Measurements from ENCODE around the gene FUOM. TPM values are rescaled to one million over a fixed set of nuclear protein-coding genes. Genes with fewer than 3 reads are reported as not detected.

FUOM gene
- total and polyA plus RNA-seq, 9 of the 15 experiments (the other 6 are each of a cell fraction or from before 2014, with no cell fraction given): 1.8 to 96.1 (median 27.0) TPM

DNA sequence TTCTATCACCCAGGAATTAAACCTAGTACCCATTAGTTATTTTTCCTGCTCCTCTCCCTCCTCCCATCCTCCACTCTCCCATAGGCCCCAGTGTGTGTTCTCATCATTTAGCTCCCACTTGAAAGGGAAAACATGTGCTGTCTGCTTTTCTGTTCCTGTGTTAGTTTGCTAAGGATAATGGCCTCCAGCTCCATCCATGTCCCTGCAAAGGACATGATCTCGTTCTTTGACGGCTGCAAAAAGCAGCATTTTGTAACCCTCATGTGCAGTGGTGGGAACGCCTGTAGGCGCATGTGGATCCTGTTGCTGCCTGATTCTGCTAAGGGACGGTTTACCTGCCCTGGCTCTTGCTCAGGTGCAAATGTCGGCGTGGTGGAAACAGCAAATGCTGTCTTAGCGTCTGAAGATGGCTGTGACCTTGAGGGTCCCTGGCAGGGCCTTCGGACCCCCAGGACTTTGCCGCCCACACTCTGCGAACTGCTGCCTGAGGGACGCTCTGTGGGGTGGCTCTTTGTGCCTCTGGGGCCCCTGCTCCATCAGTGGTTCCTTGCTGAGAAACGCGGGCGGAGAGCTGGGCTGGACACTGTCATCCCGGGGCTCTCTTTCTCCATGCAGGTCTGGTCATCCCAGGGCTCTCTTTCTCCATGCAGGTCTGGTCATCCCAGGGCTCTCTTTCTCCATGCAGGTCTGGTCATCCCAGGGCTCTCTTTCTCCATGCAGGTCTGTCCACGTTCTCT is 30.6 kb upstream of the FUOM start:
- TSS peak; percentile 76 for BruUV-seq (replicated peaks)
- TF ChIP-seq CBX3 (IDR thresholded peaks at IDR 0.05; ENCODE audit: borderline replicate concordance in 1 of 2, low read length in 2 of 2): peak in 1 of 2 experiments; percentile 40; a peak in 1 of 3 replicates
- TF ChIP-seq, protein P1, sequence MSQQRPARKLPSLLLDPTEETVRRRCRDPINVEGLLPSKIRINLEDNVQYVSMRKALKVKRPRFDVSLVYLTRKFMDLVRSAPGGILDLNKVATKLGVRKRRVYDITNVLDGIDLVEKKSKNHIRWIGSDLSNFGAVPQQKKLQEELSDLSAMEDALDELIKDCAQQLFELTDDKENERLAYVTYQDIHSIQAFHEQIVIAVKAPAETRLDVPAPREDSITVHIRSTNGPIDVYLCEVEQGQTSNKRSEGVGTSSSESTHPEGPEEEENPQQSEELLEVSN (IDR thresholded peaks at IDR 0.05; ENCODE audit: borderline replicate concordance in 1 of 2, extremely low read depth in 1 of 2, insufficient read depth in 1 of 2, insufficient read length in 1 of 2, low read depth in 1 of 2, low read length in 1 of 2, poor library complexity in 1 of 2, severe bottlenecking in 1 of 2): no peak
- peak; percentile 87 for TF ChIP-seq C11orf30 (IDR thresholded peaks at IDR 0.05; ENCODE audit: low read depth)
- TF ChIP-seq PHF20 (IDR thresholded peaks at IDR 0.05; ENCODE audit: partially characterized antibody): peak; percentile 92
- peak; percentile 49; the same call in 1 of the 2 replicates for TF ChIP-seq DPF2 (IDR thresholded peaks at IDR 0.05)
- no peak for TF ChIP-seq TEAD2 (tag; IDR thresholded peaks at IDR 0.05)
- peak; percentile 43; the same call in 1 of the 2 replicates for TF ChIP-seq CREM (IDR thresholded peaks at IDR 0.05; ENCODE audit: low read depth)
- TF ChIP-seq, protein P2, sequence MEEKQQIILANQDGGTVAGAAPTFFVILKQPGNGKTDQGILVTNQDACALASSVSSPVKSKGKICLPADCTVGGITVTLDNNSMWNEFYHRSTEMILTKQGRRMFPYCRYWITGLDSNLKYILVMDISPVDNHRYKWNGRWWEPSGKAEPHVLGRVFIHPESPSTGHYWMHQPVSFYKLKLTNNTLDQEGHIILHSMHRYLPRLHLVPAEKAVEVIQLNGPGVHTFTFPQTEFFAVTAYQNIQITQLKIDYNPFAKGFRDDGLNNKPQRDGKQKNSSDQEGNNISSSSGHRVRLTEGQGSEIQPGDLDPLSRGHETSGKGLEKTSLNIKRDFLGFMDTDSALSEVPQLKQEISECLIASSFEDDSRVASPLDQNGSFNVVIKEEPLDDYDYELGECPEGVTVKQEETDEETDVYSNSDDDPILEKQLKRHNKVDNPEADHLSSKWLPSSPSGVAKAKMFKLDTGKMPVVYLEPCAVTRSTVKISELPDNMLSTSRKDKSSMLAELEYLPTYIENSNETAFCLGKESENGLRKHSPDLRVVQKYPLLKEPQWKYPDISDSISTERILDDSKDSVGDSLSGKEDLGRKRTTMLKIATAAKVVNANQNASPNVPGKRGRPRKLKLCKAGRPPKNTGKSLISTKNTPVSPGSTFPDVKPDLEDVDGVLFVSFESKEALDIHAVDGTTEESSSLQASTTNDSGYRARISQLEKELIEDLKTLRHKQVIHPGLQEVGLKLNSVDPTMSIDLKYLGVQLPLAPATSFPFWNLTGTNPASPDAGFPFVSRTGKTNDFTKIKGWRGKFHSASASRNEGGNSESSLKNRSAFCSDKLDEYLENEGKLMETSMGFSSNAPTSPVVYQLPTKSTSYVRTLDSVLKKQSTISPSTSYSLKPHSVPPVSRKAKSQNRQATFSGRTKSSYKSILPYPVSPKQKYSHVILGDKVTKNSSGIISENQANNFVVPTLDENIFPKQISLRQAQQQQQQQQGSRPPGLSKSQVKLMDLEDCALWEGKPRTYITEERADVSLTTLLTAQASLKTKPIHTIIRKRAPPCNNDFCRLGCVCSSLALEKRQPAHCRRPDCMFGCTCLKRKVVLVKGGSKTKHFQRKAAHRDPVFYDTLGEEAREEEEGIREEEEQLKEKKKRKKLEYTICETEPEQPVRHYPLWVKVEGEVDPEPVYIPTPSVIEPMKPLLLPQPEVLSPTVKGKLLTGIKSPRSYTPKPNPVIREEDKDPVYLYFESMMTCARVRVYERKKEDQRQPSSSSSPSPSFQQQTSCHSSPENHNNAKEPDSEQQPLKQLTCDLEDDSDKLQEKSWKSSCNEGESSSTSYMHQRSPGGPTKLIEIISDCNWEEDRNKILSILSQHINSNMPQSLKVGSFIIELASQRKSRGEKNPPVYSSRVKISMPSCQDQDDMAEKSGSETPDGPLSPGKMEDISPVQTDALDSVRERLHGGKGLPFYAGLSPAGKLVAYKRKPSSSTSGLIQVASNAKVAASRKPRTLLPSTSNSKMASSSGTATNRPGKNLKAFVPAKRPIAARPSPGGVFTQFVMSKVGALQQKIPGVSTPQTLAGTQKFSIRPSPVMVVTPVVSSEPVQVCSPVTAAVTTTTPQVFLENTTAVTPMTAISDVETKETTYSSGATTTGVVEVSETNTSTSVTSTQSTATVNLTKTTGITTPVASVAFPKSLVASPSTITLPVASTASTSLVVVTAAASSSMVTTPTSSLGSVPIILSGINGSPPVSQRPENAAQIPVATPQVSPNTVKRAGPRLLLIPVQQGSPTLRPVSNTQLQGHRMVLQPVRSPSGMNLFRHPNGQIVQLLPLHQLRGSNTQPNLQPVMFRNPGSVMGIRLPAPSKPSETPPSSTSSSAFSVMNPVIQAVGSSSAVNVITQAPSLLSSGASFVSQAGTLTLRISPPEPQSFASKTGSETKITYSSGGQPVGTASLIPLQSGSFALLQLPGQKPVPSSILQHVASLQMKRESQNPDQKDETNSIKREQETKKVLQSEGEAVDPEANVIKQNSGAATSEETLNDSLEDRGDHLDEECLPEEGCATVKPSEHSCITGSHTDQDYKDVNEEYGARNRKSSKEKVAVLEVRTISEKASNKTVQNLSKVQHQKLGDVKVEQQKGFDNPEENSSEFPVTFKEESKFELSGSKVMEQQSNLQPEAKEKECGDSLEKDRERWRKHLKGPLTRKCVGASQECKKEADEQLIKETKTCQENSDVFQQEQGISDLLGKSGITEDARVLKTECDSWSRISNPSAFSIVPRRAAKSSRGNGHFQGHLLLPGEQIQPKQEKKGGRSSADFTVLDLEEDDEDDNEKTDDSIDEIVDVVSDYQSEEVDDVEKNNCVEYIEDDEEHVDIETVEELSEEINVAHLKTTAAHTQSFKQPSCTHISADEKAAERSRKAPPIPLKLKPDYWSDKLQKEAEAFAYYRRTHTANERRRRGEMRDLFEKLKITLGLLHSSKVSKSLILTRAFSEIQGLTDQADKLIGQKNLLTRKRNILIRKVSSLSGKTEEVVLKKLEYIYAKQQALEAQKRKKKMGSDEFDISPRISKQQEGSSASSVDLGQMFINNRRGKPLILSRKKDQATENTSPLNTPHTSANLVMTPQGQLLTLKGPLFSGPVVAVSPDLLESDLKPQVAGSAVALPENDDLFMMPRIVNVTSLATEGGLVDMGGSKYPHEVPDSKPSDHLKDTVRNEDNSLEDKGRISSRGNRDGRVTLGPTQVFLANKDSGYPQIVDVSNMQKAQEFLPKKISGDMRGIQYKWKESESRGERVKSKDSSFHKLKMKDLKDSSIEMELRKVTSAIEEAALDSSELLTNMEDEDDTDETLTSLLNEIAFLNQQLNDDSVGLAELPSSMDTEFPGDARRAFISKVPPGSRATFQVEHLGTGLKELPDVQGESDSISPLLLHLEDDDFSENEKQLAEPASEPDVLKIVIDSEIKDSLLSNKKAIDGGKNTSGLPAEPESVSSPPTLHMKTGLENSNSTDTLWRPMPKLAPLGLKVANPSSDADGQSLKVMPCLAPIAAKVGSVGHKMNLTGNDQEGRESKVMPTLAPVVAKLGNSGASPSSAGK (IDR thresholded peaks at IDR 0.05): peak; percentile 60; the same call in 1 of the 2 replicates
- TF ChIP-seq TRIM24 (IDR thresholded peaks at IDR 0.05): peak in 1 of 2 experiments; percentile 95; a peak in 2 of 4 replicates

More for the DNA sequence above, 30.6 kb upstream of the FUOM start:
- in situ Hi-C loops (cut with MboI) (no loop called here), intact Hi-C loops (cut with micrococcal nuclease) (no loop called here)
- Histone ChIP-seq H3K79me2 (ENCODE audit: control insufficient read depth, insufficient read depth, low read length) (no peaks in the 10 kb centered on the region; the same call in 2 of the 3 replicates), H3K9me3 (replicated peaks; ENCODE audit: control insufficient read depth, insufficient read depth, low read depth, low read length) (no peaks in the 10 kb centered on the region), H3K27ac (ENCODE audit: extremely low read depth, low read depth, low read length) (peak overlapping the region; percentile 83), H3K9ac (ENCODE audit: insufficient read depth in 1 of 2, low read depth in 2 of 2, low read length in 2 of 2) (peak overlapping the region; percentile 73 to 94), H3K36me3 (ENCODE audit: control insufficient read depth, insufficient read depth, low read length) (peaks cover 7% of the 10 kb centered on the region; the same call in 1 of the 3 replicates), H2AFZ (ENCODE audit: low read depth, low read length) (peak overlapping the region; percentile 94), H3K27me3 (ENCODE audit: control insufficient read depth in 2 of 2, insufficient read depth in 2 of 2, low read length in 2 of 2) (no peaks in the 10 kb centered on the region), H3K4me2 (ENCODE audit: insufficient read depth, low read length) (peak overlapping the region; percentile 92), H3K4me1 (replicated peaks in 1 of 2; ENCODE audit: control insufficient read depth in 2 of 2, insufficient read depth in 2 of 2, low read length in 2 of 2) (peaks cover 11 to 41% of the 10 kb centered on the region in 2 experiments), H3K9me1 (ENCODE audit: control insufficient read depth, insufficient read depth, low read length) (no peaks in the 10 kb centered on the region), H4K20me1 (replicated peaks; ENCODE audit: control insufficient read depth, insufficient read depth, low read length) (no peaks in the 10 kb centered on the region), H3K4me3 (peak overlapping the region; percentile 46)
- DNase-seq (ENCODE audit: extremely low read depth in 1 of 4, low spot score in 3 of 4) (peak in 3 of 4 experiments; percentile 17 to 77 (median 22)), ATAC-seq (peak; percentile 79), FAIRE-seq (peak; percentile 84)
- POLR2A ChIA-PET: interaction anchor here (0.7 to 1.7 kb wide), 3 partner anchors 13 to 483 kb away, joined by 3 to 6 read pairs (median 6); no protein-coding TSS in a partner anchor
- CTCF ChIA-PET (ENCODE audit: low intra/inter-chr PET ratio): no interaction called here
- 0% methylated on average over 15 of the region's 17 CpGs for WGBS (ENCODE audit: insufficient coverage, low coverage, missing lambda C conversion rate)

Data from K562 (cell line).